GM19035 (cell line): ENCODE measurements around the gene UPF1.

Experiments used
- ATAC-seq: cut with Tn5 transposase; IDR thresholded peaks from one replicate; pipeline ENCODE4 v1.9.1; 2021; ENCODE audit not compliant: unreplicated experiment

The UPF1 gene

GRCh38 chr19:18869781-18870530, 38.2 kb downstream of the UPF1 start:
- ATAC-seq, result no peak

DNA sequence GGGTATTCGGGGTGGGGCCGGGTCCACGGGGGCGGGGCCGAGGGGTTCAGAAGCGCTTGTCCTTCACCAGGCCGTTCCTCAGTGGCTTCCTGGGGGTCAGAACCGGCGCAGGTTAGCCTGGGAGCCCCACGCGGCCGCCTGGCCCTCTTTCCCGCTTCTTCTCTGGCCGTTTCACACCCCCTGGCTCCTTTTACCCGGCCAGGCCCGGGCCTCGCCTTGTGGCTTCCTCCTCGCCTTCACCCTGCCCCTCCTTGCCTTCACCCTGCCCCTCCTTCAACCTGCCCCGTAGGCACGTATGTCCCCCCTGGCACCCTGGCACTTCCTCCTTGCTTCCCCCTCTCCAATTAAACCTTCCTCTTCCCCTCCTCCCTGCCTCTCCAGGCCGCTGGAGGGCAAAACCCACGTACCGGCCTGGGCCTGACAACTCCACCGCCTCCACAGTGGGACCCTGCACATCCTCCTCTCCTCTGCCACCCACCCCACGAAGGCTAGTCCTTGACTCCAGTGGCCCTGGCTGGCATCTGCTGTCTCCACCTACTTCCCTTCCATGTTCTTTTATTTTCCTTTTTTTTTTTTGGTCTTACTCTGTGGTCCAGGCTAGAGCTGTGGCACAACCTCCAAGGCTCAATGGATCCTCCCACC, 38.9 kb downstream of the UPF1 start:
- ATAC-seq, result no peak

DNA sequence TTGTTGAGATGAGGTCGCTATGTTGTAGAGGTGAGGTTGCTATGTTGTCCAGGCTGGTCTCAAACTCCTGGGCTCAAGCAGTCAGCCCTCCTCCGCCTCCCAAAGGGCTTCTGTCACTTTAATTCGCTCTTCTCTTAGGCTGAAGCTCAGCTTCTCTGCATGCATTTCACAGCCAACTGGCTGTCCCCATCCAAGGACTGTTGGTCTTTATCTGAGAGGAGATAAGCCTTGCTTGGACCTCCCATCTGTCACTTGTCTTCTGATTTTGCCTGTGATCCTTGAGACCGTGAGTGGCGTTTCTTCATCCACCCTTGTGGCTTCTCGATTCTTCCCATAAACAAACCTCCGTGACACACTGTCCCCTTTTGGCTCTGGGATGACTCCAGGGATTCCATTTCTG, 39.8 kb downstream of the UPF1 start:
- ATAC-seq, result no peak

- no peak for ATAC-seq
Observed at GRCh38 chr19:18875726-18876125, 44.0 kb downstream of the UPF1 start.

- no peak for ATAC-seq
Observed at GRCh38 chr19:18876865-18877264, 45.1 kb downstream of the UPF1 start.

DNA sequence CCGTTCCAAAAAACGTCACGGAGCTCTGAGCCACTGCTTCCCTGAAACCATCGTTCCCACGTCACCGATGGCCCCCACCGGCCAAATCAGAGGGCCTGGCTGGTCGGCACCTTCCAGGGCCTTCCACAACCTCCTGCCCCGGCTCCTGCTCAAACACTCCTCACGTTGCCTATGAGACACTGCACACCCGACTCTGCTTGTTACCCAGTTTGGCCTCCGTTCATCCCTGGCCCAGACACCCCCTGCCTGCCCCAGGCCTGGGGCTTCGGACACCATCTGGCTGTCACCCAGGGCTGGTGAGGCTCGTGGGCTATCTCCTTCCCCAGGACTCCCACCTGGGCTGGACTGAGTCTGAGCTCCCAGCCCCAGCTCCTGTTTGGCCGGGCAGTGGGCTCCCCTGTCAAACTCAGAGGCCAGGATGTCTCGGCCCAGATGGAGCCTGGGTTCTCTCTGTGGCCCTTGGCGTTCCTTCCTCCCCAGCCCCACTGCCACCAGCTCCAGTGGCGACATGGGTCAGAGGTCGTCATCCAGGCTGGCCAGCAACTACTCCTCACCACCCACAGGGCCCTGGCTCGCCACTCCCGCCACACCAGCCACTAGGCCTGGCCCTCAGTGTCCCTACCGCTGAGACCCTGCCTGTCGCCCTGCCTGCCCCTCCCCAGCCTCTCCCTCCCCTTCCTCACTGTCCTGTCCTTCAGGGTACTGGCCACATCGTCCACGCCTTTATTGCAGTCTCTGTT, 46.5 kb downstream of the UPF1 start:
- ATAC-seq, result no peak

GRCh38 chr19:18878858-18879578, 47.3 kb downstream of the UPF1 start:
- no peak for ATAC-seq

GRCh38 chr19:18879579-18880373, 48.0 kb downstream of the UPF1 start:
- no peak for ATAC-seq

- ATAC-seq, result no peak
Observed at GRCh38 chr19:18881491-18881890, 49.7 kb downstream of the UPF1 start.

- ATAC-seq, result no peak
Observed at GRCh38 chr19:18883526-18884304, 52.0 kb downstream of the UPF1 start.

GRCh38 chr19:18886972-18887371, 55.2 kb downstream of the UPF1 start:
- no peak for ATAC-seq

DNA sequence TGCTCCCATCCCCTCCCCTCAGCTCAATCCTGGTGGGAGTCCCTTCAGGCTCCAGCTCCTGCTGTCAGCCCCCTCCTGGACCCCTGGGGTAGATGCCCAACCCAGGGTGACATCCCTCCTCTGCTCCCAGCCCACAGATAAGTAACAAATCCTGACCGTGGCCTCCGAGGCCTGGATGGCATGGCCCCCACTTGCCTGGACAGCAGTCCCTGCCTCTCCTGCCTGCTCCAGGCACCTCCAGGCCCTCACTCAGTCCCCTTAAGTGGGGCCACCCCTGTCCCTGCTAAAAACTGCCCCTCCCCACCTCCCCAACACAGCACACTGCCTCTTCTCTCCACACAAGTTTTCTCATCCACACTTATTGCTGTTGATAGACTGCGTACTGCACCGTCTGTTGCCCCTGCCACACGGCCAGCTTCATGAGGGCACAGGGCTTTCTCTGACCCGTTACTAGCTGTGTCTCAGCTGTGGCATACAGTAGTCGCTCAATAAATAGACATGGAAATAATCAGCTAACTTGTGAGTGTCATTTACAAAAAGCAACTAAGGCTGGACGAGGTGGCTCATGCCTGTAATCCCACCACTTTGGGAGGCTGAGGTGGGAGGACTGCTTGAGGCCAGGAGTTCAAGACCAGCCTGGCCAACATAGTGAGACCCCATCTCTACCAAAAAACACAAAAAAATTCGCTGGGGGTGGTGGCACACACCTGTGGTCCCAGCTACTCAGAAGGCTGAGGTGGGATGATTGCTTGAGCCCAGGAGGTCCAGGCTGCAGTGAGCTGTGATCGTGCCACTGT, 58.4 kb downstream of the UPF1 start:
- ATAC-seq, result no peak

DNA sequence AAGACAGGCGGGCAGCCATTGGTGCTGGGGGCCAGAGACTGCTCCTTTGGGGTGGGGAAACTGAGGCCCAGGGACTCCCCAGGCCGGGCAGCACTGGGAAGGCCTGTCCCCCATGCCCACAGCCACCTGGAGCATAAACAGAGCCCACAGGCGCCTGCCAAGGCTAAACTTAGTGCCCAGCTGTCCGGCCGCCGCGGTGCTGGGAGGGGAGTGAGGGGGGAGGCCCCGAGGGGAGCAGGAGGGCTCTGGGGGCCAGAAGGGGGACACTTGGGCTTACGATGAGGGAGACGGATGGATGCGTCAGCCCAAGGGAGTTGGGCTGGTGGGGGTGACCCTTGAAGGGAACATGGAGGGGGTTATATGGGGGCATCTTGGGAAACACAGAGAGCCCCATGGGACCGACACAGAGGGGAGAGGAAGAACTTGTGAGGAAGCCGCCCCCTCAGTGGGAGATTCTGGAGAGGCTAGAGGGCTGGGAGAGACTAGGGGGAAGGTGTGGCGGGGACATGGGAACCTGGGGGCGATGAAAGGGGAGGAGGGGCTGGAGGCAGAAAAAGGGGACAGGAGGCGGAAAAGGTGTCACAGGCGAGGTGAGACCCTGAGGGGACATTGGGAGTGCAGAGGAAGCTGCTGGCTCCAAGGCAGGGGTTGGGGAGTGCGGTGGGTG, 62.0 kb downstream of the UPF1 start:
- no peak for ATAC-seq

GRCh38 chr19:18894254-18895037, 62.7 kb downstream of the UPF1 start:
- no peak for ATAC-seq

DNA sequence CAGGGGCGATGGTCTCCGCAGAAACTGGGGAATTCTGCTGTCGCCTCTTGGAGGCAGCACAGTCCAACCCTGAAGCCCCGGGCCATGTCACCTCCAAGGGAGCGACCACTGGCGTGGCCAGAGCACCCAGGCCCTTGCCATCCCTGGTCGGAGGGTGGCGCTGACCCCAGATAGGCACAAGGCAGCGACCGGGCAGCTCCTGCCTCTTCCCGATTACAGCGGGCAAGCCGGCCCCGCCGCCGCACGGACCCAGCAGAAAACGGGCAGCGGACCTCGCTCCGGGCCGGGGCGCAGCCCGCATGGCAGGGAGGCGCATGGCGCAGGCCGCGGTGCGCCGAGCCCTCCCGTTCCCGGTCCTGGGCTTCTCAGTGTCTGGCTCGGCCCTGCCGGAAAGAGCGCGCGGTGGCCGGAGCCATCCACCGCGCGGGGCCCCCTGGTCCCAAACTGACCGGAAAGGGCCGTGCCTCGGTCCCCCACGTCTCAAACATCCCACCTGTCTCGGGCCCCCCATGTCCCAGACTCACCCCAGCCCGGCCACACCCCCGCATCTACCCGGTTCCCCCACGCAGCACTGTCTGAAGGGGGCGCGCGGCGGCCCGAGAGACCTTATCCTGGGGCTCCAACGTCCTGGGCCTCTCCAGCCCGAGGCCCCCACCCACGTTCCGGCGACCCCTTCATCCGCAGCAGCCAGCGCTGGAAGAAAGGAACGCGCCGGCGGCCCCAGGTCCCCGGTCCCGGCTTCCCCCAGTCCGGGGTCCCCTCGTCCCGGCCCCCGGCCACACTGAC, 63.5 kb downstream of the UPF1 start:
- no peak for ATAC-seq

- ATAC-seq, result no peak
Observed at GRCh38 chr19:18895824-18896341, 64.1 kb downstream of the UPF1 start, which contains the start of gene CERS1. Gene CERS1 (minus strand): TSS chr19:18896158. CDS start chr19:18896072, 86 bp downstream.

DNA sequence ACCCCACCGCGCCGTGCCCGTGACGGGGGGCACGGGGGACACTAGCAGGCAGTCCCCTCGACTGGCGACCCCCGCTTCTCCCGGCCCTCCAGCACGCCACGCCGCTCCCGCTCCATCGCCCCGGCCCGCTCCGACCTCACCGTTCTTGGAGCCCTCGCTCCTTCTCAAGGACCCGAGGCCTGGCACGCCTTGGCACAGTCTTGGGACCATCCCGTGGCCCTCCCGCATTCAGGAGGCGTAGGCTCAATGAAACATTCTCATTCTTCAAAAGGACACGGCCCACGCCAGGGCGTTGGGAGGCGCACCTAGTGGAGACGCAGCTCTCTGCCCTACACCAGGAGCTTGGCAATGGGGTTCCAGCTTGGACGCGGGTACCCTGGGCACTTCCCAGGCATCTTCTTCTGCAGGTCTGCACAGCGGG, 64.7 kb downstream of the UPF1 start:
- no peak for ATAC-seq
